Thyroid gland (tissue), 4 donors: Measurements from ENCODE around the gene FOXP1. TPM values are rescaled to one million over a fixed set of nuclear protein-coding genes. Genes with fewer than 3 reads are reported as not detected.

ENCODE experiments used
- DNase-seq, 2 donors: peaks; one replicate each; pipeline ENCODE4 v3.0.0-alpha.2; 2019
- H3K27ac ChIP-seq, 3 donors: fragments of 200-600 bp; sonication (generic); 1 replicate in 2 of 3; 2 replicates in 1 of 3; pipeline ENCODE4 v1.5.1; 2016 to 2019; ENCODE audit warnings: mild to moderate bottlenecking in 1 of 3, moderate library complexity in 1 of 3
- H3K27me3 ChIP-seq: fragments of 200-600 bp; sonication (generic); one replicate; pipeline ENCODE4 v1.5.1; 2019
- H3K36me3 ChIP-seq, 2 donors: fragments of 200-600 bp; sonication (generic); one replicate each; pipeline ENCODE4 v1.5.1; 2016 to 2019
- H3K4me1 ChIP-seq, 2 donors: fragments of 200-600 bp; sonication (generic); one replicate each; pipeline ENCODE4 v1.5.1; 2017 to 2019
- H3K4me3 ChIP-seq, 3 donors: fragments of 200-600 bp; sonication (generic); replicated peaks in 1 of 3; 1 replicate in 2 of 3; 2 replicates in 1 of 3; pipeline ENCODE4 v1.5.1; 2016; ENCODE audit warnings: mild to moderate bottlenecking in 1 of 3
- H3K9me3 ChIP-seq: fragments of 200-600 bp; sonication (generic); one replicate; pipeline ENCODE4 v1.5.1; 2017
- CTCF ChIP-seq, 6 experiments: fragments of 200-600 bp in 3 of 6; fragments of 450-650 bp in 3 of 6; sonication (generic) in 3 of 6; IDR thresholded peaks; one replicate each; pipeline ENCODE4 v1.5.1; 2016 to 2019; ENCODE audit warnings: antibody characterized with exemption in 6 of 6, mild to moderate bottlenecking in 2 of 6, inconsistent platforms in 1 of 6, moderate library complexity in 1 of 6
- POLR2A ChIP-seq, 2 donors: fragments of 450-650 bp; IDR thresholded peaks; one replicate each; pipeline ENCODE4 v1.6.1; 2017; ENCODE audit warnings: antibody characterized with exemption in 2 of 2, mild to moderate bottlenecking in 2 of 2, moderate library complexity in 1 of 2
- WGBS, 2 donors: methylation state at CpG; one replicate each; pipeline ENCODE4 v1.1.5; 2017; 5-methylcytosine and 5-hydroxymethylcytosine counted together
- intact Hi-C: fragments of 100-400 bp; cut with DNase I; formaldehyde crosslinking; loops from one replicate; pipeline ENCODE4 v1.15.1; 2023
- total RNA-seq, 4 donors: library from RNA; depleted of rRNA; stranded (reverse); fragments of >200 nt; gene quantifications; one replicate each; pipeline ENCODE4 v1.2.3, GENCODE V29; 2016

FOXP1 gene
- total RNA-seq, 4 donors from 2014 or later, result 111 to 187 (median 141) TPM

GRCh38 chr3:71585887-71586809 lies 2.6 kb upstream of the FOXP1 start:
- TF ChIP-seq POLR2A (IDR thresholded peaks at IDR 0.05), result no peak
- TF ChIP-seq CTCF (IDR thresholded peaks at IDR 0.05), result peak; percentile 36 to 81 (median 69)
- Histone ChIP-seq H3K4me3 (no peak overlapping the region), H3K36me3 (no peaks in the 10 kb centered on the region), H3K9me3 (no peaks in the 10 kb centered on the region), H3K27me3 (no peaks in the 10 kb centered on the region), H3K27ac (peak overlapping the region; percentile 93 to 98 (median 97)), H3K4me1 (peaks cover 6 to 9% of the 10 kb centered on the region in 2 donors)
- peak in 1 of 2 donors; percentile 13 for DNase-seq
- intact Hi-C loops, result loop anchor here (10.0 kb wide), 3 partner anchors 151 to 1031 kb away; no protein-coding TSS in a partner anchor
- WGBS, 2 donors, result 34 to 35% methylated on average over 7 of the region's 7 CpGs

GRCh38 chr3:71585131-71585530 lies 1.6 kb upstream of the FOXP1 start:
- intact Hi-C loops, result loop anchor here (10.0 kb wide), 3 partner anchors 150 to 1030 kb away; no protein-coding TSS in a partner anchor
- Histone ChIP-seq H3K36me3 (no peaks in the 10 kb centered on the region), H3K4me1 (peaks cover 10 to 13% of the 10 kb centered on the region in 2 donors), H3K27ac (peak overlapping the region; percentile 93 to 98 (median 97)), H3K9me3 (no peaks in the 10 kb centered on the region), H3K4me3 (no peak overlapping the region), H3K27me3 (no peaks in the 10 kb centered on the region)
- DNase-seq, result no peak
- WGBS, 2 donors, result 64 to 68% methylated on average over 5 of the region's 5 CpGs
- TF ChIP-seq POLR2A (IDR thresholded peaks at IDR 0.05), result no peak
- TF ChIP-seq CTCF (IDR thresholded peaks at IDR 0.05), result no peak

GRCh38 chr3:71584394-71585011 lies 975 bp upstream of the FOXP1 start:
- H3K27me3 ChIP-seq, result no peaks in the 10 kb centered on the region
- H3K36me3 ChIP-seq, result no peaks in the 10 kb centered on the region
- no peaks in the 10 kb centered on the region for H3K9me3 ChIP-seq
- intact Hi-C loops, result loop anchor here (10.0 kb wide), 3 partner anchors 150 to 1030 kb away; no protein-coding TSS in a partner anchor
- peak overlapping the region; percentile 93 to 98 (median 97) for H3K27ac ChIP-seq
- peak overlapping the region; percentile 7 to 84 (median 36) for H3K4me3 ChIP-seq
- WGBS, 2 donors, result 0 to 1% methylated on average over 18 of the region's 18 CpGs
- TF ChIP-seq POLR2A (IDR thresholded peaks at IDR 0.05) (peak in 1 of 2 donors; percentile 65), CTCF (IDR thresholded peaks at IDR 0.05) (no peak)
- H3K4me1 ChIP-seq, result peaks cover 16% of the 10 kb centered on the region in 2 donors
- peak; percentile 36 to 46 for DNase-seq

- Histone ChIP-seq H3K9me3 (no peaks in the 10 kb centered on the region), H3K36me3 (no peaks in the 10 kb centered on the region), H3K27me3 (no peaks in the 10 kb centered on the region), H3K4me3 (peak overlapping the region; percentile 45 to 86 (median 84)), H3K4me1 (peaks cover 16 to 18% of the 10 kb centered on the region in 2 donors), H3K27ac (peak overlapping the region; percentile 93 to 98 (median 97))
- DNase-seq, result peak; percentile 81 to 85
- intact Hi-C loops, result loop anchor here (10.0 kb wide), 3 partner anchors 148 to 1028 kb away; no protein-coding TSS in a partner anchor
- 0 to 1% methylated on average over 20 to 52 of the region's 84 CpGs for WGBS, 2 donors
- TF ChIP-seq CTCF (IDR thresholded peaks at IDR 0.05) (no peak), POLR2A (IDR thresholded peaks at IDR 0.05) (no peak)
Observed at GRCh38 chr3:71582612-71583565, 639 bp downstream of the FOXP1 start.
